RWPE1 (cell line): ENCODE results near the gene CAPZB.

Source experiments
- CTCF ChIA-PET: fragments of 350-600 bp; sonication (Branson Sonifier 250); formaldehyde crosslinking; extraction: SDS; loops from one replicate; lab custom pipeline; 2021; lab: Yijun Ruan, JAX
- POLR2A ChIA-PET: fragments of 400-600 bp; formaldehyde crosslinking; extraction: SDS; loops from one replicate; lab custom pipeline; 2020; ENCODE audit warnings: antibody characterized with exemption; ENCODE audit not compliant: low non-redundant PET; lab: Yijun Ruan, JAX
- DNase-seq: peaks from one replicate; pipeline ENCODE4 v3.0.0; 2012; ENCODE audit warnings: low spot score
- H3K27ac ChIP-seq: fragments of 450-650 bp; 2 replicates; pipeline ENCODE4 v1.5.1; 2017
- TF ChIP-seq, protein P1 (sequence below): fragments of 450-650 bp; conservative IDR thresholded peaks from 2 replicates; pipeline ENCODE4 v1.5.1; 2017; ENCODE audit warnings: low read depth, mild to moderate bottlenecking

Gene CAPZB

DNA sequence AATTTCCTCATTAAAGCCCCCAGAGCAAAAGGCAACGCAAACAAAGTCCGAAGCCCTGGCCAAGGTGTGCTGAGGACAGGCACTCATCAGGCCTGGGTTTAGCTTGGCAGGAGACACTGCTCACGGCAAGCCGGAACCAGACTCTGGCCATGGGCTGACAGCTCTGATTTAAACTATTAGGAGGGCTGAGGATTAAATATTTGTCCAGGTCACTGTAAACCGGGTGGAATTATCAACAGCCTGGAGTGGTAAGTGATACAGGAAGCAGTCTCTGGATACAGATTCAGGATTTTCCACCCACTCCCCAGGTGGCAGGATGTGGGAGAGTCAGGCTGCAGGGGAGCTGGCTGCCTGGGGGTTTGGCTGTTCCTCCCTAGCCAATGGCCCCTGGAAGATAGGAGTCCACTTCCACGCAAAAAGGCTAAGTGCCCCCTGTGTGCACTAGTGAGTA, 130.8 kb downstream of the CAPZB start:
- TF ChIP-seq, protein P1, sequence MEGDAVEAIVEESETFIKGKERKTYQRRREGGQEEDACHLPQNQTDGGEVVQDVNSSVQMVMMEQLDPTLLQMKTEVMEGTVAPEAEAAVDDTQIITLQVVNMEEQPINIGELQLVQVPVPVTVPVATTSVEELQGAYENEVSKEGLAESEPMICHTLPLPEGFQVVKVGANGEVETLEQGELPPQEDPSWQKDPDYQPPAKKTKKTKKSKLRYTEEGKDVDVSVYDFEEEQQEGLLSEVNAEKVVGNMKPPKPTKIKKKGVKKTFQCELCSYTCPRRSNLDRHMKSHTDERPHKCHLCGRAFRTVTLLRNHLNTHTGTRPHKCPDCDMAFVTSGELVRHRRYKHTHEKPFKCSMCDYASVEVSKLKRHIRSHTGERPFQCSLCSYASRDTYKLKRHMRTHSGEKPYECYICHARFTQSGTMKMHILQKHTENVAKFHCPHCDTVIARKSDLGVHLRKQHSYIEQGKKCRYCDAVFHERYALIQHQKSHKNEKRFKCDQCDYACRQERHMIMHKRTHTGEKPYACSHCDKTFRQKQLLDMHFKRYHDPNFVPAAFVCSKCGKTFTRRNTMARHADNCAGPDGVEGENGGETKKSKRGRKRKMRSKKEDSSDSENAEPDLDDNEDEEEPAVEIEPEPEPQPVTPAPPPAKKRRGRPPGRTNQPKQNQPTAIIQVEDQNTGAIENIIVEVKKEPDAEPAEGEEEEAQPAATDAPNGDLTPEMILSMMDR, result no peak
- POLR2A ChIA-PET, result no interaction called here
- CTCF ChIA-PET, result interaction anchor here (0.7 to 1.4 kb wide), 3 partner anchors 11 to 1639 kb away, joined by 3 to 4 read pairs (median 3); no protein-coding TSS in a partner anchor
- DNase-seq, result no peak
- H3K27ac ChIP-seq, result 0 out of 2 replicates have a peak overlapping the region, but pooled peaks have one; percentile 11

DNA sequence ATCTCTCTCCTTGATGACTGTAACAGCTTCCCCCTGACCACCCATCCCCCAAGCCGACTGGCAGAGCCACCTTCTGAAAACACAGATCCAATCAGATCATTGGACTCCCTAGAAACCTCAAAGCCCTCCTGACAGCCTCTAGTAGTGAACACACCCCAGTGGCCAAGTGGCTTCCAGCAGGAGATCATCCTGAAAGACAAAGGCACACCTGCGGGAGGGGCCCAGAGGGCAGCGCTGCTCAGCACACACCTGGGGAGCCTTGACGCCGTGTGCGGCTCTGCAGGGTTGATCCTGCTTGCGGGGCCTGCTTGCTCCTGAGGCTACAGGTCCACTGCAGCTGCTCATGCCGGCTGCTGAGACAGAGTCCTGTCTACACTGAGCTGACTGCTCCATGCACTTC, 131.7 kb downstream of the CAPZB start:
- no peak for DNase-seq
- H3K27ac ChIP-seq, result peak overlapping the region; percentile 27
- TF ChIP-seq, protein P1, result no peak
- ChIA-PET CTCF (interaction anchor here (0.6 to 0.9 kb wide), 2 partner anchors 12 to 1550 kb away, joined by 3 to 4 read pairs; no protein-coding TSS in a partner anchor), POLR2A (interaction anchor here (0.5 to 0.7 kb wide), 2 partner anchors 90 to 139 kb away, joined by 3 read pairs; no protein-coding TSS in a partner anchor)

DNA sequence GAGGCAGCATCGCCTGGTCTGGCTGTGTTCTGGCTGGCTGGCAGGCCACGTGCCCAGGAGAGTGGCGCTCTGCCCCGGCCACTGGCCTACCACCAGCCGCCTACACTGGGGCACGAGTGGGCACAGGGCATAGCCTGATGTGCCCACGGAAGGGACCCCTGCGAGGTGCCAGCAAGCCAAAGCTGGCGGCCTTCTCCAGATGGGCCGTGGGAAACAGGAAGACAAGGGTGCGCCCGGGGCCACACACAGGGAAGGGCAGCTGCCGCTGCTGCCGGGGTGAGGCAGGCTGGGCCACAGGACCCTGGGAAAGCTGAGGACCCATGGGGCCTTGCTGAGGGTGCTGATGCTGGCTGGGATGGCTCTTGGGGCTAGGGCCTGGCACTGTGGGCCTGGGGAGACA, 132.5 kb downstream of the CAPZB start:
- POLR2A ChIA-PET, result interaction anchor here (0.5 to 0.7 kb wide), 2 partner anchors 91 to 139 kb away, joined by 3 read pairs; no protein-coding TSS in a partner anchor
- CTCF ChIA-PET, result interaction anchor here (0.5 kb wide), 1 partner anchor 9 kb away, joined by 4 read pairs; no protein-coding TSS in a partner anchor
- TF ChIP-seq, protein P1, result no peak
- DNase-seq, result no peak
- peak overlapping the region; percentile 27 for H3K27ac ChIP-seq

DNA sequence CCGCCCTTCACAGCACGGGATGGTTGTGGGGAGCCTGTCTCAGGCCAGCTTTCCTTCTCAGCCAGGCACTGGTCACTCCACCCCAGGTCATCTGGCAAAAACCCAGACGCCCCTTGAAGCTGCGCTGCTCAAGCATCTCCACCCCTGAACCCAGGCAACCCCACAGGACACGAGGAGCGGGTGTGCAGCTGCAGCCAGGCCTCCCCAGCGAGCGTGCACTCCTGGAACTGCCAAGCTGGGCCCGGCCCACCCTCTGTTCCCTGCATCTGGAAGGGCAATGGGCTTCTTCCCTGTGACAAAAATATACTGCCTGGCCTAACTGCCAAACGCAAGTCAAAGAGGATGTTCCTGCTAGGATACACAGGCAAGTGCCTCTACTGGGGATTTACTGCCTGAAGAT, 133.5 kb downstream of the CAPZB start:
- H3K27ac ChIP-seq, result peak overlapping the region; percentile 18; the same call in 1 of the 2 replicates
- no peak for DNase-seq
- POLR2A ChIA-PET, result no interaction called here
- TF ChIP-seq, protein P1, result no peak
- CTCF ChIA-PET, result no interaction called here

DNA sequence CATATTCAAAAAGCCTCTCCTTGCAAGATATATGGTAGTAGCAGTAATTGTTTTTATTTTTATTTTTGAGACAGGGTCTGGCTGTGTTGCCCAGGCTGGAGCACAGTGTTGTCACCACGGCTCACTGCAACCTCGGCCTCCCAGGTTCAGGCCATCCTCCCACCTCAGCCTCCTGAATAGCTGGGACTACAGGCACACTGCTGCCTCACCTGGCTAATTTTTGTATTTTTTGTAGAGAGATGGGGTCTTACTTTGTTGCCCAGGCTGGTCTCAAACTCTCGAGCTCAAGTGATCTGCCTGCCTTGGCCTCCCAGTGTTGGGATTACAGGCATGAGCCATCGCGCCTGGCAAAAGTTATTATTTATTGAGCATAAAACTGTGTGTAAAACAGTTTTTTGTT, 134.8 kb downstream of the CAPZB start:
- ChIA-PET POLR2A (no interaction called here), CTCF (interaction anchor here (0.6 kb wide), 1 partner anchor 302 kb away, joined by 3 read pairs; no protein-coding TSS in a partner anchor)
- H3K27ac ChIP-seq, result peak overlapping the region; percentile 8; the same call in 1 of the 2 replicates
- DNase-seq, result no peak
- TF ChIP-seq, protein P1, result no peak

DNA sequence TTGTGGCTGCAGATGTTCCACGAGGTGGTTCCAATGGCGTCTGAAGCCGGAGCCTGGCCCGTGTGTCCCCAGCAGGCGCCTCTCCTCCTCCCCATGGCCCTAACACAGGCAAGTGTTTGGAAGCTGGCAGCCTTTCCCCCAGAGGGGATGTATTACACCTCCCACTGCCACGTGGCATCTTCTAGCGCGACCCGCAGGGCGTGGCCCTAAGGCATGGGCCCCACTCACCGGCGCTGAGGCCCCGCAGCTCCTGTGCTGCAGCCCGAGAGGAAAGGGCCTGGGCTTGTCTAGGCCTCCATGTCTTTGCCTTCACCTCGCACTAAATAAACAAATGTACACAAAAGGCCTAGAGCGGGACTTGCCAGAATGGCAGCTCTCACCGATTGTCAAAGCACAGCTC, 135.3 kb downstream of the CAPZB start:
- H3K27ac ChIP-seq, result peak overlapping the region; percentile 8; the same call in 1 of the 2 replicates
- DNase-seq, result no peak
- TF ChIP-seq, protein P1, result no peak
- POLR2A ChIA-PET, result no interaction called here
- CTCF ChIA-PET, result interaction anchor here (0.6 kb wide), 1 partner anchor 302 kb away, joined by 3 read pairs; no protein-coding TSS in a partner anchor
